Activated CD8-positive, alpha-beta memory T cell treated with anti-CD3 and anti-CD28 coated beads for 48 hours (primary cell): ENCODE data around the gene GNAS.

Source experiments
- DNase-seq, 3 experiments: peaks; one replicate each; pipeline ENCODE4 v3.0.0-alpha.2; 2020; ENCODE audit warnings: low read depth in 2 of 3, low spot score in 2 of 3

GNAS gene

GRCh38 chr20:58853976-58854637, 1.6 kb downstream of the GNAS start:
- no peak for DNase-seq

- no peak for DNase-seq
Measured at GRCh38 chr20:58854638-58855471, 2.3 kb downstream of the GNAS start.

GRCh38 chr20:58855506-58856389, 3.2 kb downstream of the GNAS start:
- DNase-seq, result no peak

GRCh38 chr20:58863044-58863790, 10.7 kb downstream of the GNAS start:
- no peak for DNase-seq

- DNase-seq, result no peak
Measured at GRCh38 chr20:58864346-58864745, 11.8 kb downstream of the GNAS start.

GRCh38 chr20:58865843-58866242, 13.3 kb downstream of the GNAS start:
- DNase-seq, result no peak

GRCh38 chr20:58867211-58867610, 14.7 kb downstream of the GNAS start:
- no peak for DNase-seq

- DNase-seq, result no peak
Measured at GRCh38 chr20:58868795-58869194, 16.3 kb downstream of the GNAS start.

GRCh38 chr20:58869662-58870227, 17.2 kb downstream of the GNAS start:
- DNase-seq, result no peak

GRCh38 chr20:58870293-58871014, 17.9 kb downstream of the GNAS start:
- DNase-seq, result no peak

- DNase-seq, result no peak
Measured at GRCh38 chr20:58871533-58872102, 19.1 kb downstream of the GNAS start.

- DNase-seq, result no peak
Measured at GRCh38 chr20:58874469-58874868, 22.0 kb downstream of the GNAS start.

- no peak for DNase-seq
Measured at GRCh38 chr20:58875111-58875510, 22.6 kb downstream of the GNAS start.

GRCh38 chr20:58875541-58876134, 23.1 kb downstream of the GNAS start:
- DNase-seq, result no peak

GRCh38 chr20:58876437-58876836, 23.9 kb downstream of the GNAS start:
- no peak for DNase-seq

GRCh38 chr20:58877050-58877975, 24.8 kb downstream of the GNAS start:
- DNase-seq, result no peak

- DNase-seq, result no peak
Measured at GRCh38 chr20:58877976-58878360, 25.5 kb downstream of the GNAS start.

GRCh38 chr20:58878399-58878798, 25.9 kb downstream of the GNAS start:
- DNase-seq, result no peak
